Measurements from ENCODE around the gene GAB3. TPM values are rescaled to one million over a fixed set of nuclear protein-coding genes. Genes with fewer than 3 reads are reported as not detected.

GAB3 gene
- polyA plus RNA-seq, 3 donors = 6.2 to 44.0 (median 9.5) TPM

DNA sequence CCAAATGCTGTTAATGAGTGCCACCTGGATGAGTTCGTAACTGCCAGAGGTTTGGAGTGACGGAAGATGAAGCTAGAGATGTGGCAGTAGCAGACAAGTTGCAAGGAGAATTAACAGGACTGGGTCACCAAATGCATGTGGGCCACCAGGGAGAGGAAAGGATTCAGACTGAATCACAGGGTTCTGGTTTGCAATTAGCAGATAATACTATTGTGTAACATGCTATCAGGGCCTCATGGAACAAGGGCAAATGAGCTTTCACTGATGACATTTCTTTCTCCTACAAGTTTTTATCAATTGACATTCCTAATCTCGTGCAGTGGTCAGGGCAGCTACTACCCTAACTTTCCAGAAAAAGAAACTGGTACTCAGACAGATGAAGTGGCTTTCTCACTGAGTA is 21.4 kb downstream of the GAB3 start:
- TF ChIP-seq, protein P1, sequence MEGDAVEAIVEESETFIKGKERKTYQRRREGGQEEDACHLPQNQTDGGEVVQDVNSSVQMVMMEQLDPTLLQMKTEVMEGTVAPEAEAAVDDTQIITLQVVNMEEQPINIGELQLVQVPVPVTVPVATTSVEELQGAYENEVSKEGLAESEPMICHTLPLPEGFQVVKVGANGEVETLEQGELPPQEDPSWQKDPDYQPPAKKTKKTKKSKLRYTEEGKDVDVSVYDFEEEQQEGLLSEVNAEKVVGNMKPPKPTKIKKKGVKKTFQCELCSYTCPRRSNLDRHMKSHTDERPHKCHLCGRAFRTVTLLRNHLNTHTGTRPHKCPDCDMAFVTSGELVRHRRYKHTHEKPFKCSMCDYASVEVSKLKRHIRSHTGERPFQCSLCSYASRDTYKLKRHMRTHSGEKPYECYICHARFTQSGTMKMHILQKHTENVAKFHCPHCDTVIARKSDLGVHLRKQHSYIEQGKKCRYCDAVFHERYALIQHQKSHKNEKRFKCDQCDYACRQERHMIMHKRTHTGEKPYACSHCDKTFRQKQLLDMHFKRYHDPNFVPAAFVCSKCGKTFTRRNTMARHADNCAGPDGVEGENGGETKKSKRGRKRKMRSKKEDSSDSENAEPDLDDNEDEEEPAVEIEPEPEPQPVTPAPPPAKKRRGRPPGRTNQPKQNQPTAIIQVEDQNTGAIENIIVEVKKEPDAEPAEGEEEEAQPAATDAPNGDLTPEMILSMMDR (IDR thresholded peaks at IDR 0.05) = no peak
- H3K27me3 ChIP-seq (ENCODE audit: control insufficient read depth in 2 of 2, insufficient read depth in 2 of 2, low read length in 2 of 2) = no peaks in the 10 kb centered on the region
- no peaks in the 10 kb centered on the region for H3K36me3 ChIP-seq (replicated peaks in 1 of 2; ENCODE audit: control insufficient read depth in 1 of 2, insufficient read depth in 2 of 2, low read length in 2 of 2)
- H3K4me2 ChIP-seq (replicated peaks; ENCODE audit: extremely low read depth, low read length, poor library complexity, severe bottlenecking) = no peak overlapping the region
- no peaks in the 10 kb centered on the region for H3K9me3 ChIP-seq (replicated peaks in 1 of 2; ENCODE audit: control insufficient read depth in 1 of 2, insufficient read depth in 1 of 2, low read length in 2 of 2)
- 83% methylated on average over 3 of the region's 3 CpGs for WGBS (ENCODE audit: insufficient coverage)
- H3K4me1 ChIP-seq (ENCODE audit: control insufficient read depth in 1 of 2, insufficient read depth in 2 of 2, low read length in 2 of 2) = peaks cover 98 to 100% of the 10 kb centered on the region in 2 donors
- H4K20me1 ChIP-seq (ENCODE audit: insufficient read depth, low read length) = no peaks in the 10 kb centered on the region
- H3K4me1 Mint-ChIP-seq = peaks cover 98% of the 10 kb centered on the region
- H3K79me2 ChIP-seq (ENCODE audit: insufficient read depth, low read length) = peaks cover 89% of the 10 kb centered on the region
- no peak overlapping the region for H3K4me3 ChIP-seq (replicated peaks in 1 of 3; ENCODE audit: low read depth in 2 of 3, low read length in 3 of 3)
- H3K27ac Mint-ChIP-seq = peak overlapping the region in 6 of 7 donors; percentile 9 to 96 (median 84)
- H3K4me3 Mint-ChIP-seq = no peak overlapping the region
- DNase-seq = peak in 2 of 3 donors; percentile 25 to 43
- intact Hi-C loops (cut with micrococcal nuclease) = no loop called here
- no peaks in the 10 kb centered on the region for H3K27me3 Mint-ChIP-seq (ENCODE audit: low read depth in 3 of 3)
- H3K27ac ChIP-seq (ENCODE audit: low read depth in 1 of 2, low read length in 2 of 2) = peak overlapping the region; percentile 25 to 83
- peaks cover 0 to 3% (median 0%) of the 10 kb centered on the region in 7 donors for H3K9me3 Mint-ChIP-seq
- H3K36me3 Mint-ChIP-seq = peaks cover 5 to 14% of the 10 kb centered on the region in 2 donors
- H3K9ac ChIP-seq (ENCODE audit: insufficient read depth, low read length, poor library complexity, severe bottlenecking) = no peak overlapping the region
- no peak overlapping the region for H2AFZ ChIP-seq (ENCODE audit: insufficient read depth, low read depth, low read length, poor library complexity, severe bottlenecking)

DNA sequence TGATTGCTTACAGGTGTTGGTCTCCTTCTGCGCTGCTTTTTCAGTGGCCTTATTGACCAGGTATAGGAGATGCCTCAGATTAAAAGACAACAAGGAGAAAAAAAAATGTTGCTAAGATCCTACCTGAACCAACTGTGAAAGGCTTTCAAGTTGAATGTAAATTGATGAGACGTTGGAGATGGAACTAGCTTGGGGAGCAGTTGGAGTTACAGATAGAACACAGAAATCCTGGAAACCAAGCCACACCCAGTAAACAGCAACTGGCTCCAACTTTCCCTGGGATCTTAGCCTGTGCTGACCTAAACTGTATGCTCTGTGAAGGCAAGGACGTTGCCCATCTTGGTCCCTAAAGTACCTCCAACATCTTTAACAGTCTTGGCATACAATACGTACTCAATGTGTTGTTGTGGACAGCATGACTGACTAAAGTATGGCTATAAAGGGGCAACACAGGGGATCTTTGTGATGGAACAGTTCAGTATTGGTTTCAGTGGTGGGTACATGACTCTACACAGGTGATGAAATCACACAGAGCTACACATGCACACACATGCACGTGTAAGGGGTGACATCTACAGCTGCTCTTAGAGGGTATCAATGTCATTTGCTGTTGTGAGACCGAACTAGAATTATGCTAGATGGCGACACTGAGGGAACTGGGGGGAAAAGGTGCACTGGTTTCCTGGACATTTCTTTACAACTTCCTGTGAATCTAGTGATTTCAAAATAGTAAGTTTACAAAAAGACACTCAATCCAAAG is 22.3 kb downstream of the GAB3 start:
- no peaks in the 10 kb centered on the region for H3K9me3 ChIP-seq (replicated peaks in 1 of 2; ENCODE audit: control insufficient read depth in 1 of 2, insufficient read depth in 1 of 2, low read length in 2 of 2)
- H3K9me3 Mint-ChIP-seq = peaks cover 0 to 3% (median 0%) of the 10 kb centered on the region in 7 donors
- no peak for DNase-seq
- no peak overlapping the region for H2AFZ ChIP-seq (ENCODE audit: insufficient read depth, low read depth, low read length, poor library complexity, severe bottlenecking)
- no CpG with 5 or more reads among the region's 7 CpGs for WGBS (ENCODE audit: insufficient coverage)
- H3K9ac ChIP-seq (ENCODE audit: insufficient read depth, low read length, poor library complexity, severe bottlenecking) = no peak overlapping the region
- H3K36me3 ChIP-seq (replicated peaks in 1 of 2; ENCODE audit: control insufficient read depth in 1 of 2, insufficient read depth in 2 of 2, low read length in 2 of 2) = no peaks in the 10 kb centered on the region
- H3K4me2 ChIP-seq (replicated peaks; ENCODE audit: extremely low read depth, low read length, poor library complexity, severe bottlenecking) = no peak overlapping the region
- peaks cover 98% of the 10 kb centered on the region for H3K4me1 Mint-ChIP-seq
- H3K27ac Mint-ChIP-seq = peak overlapping the region in 6 of 7 donors; percentile 21 to 92 (median 80)
- intact Hi-C loops (cut with micrococcal nuclease) = no loop called here
- no peaks in the 10 kb centered on the region for H3K27me3 Mint-ChIP-seq (ENCODE audit: low read depth in 3 of 3)
- H4K20me1 ChIP-seq (ENCODE audit: insufficient read depth, low read length) = no peaks in the 10 kb centered on the region
- TF ChIP-seq, protein P1 (IDR thresholded peaks at IDR 0.05) = no peak
- no peak overlapping the region for H3K4me3 Mint-ChIP-seq
- H3K36me3 Mint-ChIP-seq = peaks cover 5 to 14% of the 10 kb centered on the region in 2 donors
- H3K27ac ChIP-seq (ENCODE audit: low read depth in 1 of 2, low read length in 2 of 2) = peak overlapping the region in 1 of 2 donors; percentile 83
- peaks cover 98 to 99% of the 10 kb centered on the region in 2 donors for H3K4me1 ChIP-seq (ENCODE audit: control insufficient read depth in 1 of 2, insufficient read depth in 2 of 2, low read length in 2 of 2)
- peak overlapping the region in 1 of 3 experiments; percentile 1 for H3K4me3 ChIP-seq (replicated peaks in 1 of 3; ENCODE audit: low read depth in 2 of 3, low read length in 3 of 3)
- no peaks in the 10 kb centered on the region for H3K27me3 ChIP-seq (ENCODE audit: control insufficient read depth in 2 of 2, insufficient read depth in 2 of 2, low read length in 2 of 2)
- H3K79me2 ChIP-seq (ENCODE audit: insufficient read depth, low read length) = peaks cover 89% of the 10 kb centered on the region

Measured in CD14-positive monocyte (primary cell).